Stimulated activated naive CD4-positive, alpha-beta T cell treated with Interleukin-2 at 50 U/mL for 16 hours (primary cell): Measurements from ENCODE around the gene PNMA8C.
A peak's percentile ranks its signal among the peaks of the same experiment; 100 is the strongest.
"Not testable (repeated sequence)": the region's sequence is repeated elsewhere in the genome, so short reads cannot be mapped to it uniquely, and the experiment has no call there.

Source experiments
- DNase-seq: peaks from one replicate; lab custom pipeline; 2025; lab: John Stamatoyannopoulos, UW

PNMA8C gene

DNA sequence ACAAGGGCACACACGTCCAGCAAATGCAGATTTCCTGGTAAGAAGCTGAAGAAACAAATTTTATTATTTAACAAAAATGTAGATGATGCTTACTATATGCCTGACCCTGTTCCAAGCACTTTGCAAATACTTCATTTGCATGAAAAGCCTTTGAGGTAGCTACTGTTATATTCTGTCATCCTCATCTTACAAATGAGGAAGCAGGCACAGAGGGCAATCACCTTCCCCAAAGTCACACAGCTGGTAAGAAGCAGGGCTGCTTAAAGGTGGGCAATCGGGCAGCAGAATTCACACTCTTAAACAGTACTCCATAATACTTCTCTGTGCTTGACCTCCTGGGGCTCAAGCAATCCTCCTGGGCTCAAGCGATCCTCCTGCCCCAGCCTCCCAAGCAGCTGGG, 18.3 kb upstream of the PNMA8C start:
- DNase-seq = no peak

GRCh38 chr19:46446021-46446420, 17.3 kb upstream of the PNMA8C start:
- no peak for DNase-seq

- no peak for DNase-seq
Measured at GRCh38 chr19:46442808-46443450, 14.2 kb upstream of the PNMA8C start.

GRCh38 chr19:46441866-46442265, 13.1 kb upstream of the PNMA8C start:
- DNase-seq = no peak

DNA sequence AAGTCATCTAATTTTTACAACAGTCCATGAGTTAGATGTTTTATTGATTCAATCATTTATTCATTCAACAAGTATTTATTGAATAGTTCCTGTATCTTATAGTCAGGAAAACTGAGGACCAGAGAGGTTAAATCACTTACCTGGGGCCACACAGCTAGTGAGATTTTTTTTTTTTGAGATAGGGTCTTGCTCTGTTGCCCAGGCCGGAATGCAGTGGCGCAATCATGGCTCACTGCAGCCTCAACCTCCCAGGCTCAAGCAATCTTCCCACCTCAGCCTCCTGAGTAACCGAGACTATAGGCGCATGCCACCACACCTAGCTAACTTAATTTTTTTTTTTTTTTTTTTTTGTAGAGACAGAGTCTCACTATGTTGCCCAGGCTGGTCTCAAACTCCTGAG, 7.0 kb upstream of the PNMA8C start:
- DNase-seq = not testable (repeated sequence)

- no peak for DNase-seq
Measured at GRCh38 chr19:46435009-46435408, 6.3 kb upstream of the PNMA8C start.

DNA sequence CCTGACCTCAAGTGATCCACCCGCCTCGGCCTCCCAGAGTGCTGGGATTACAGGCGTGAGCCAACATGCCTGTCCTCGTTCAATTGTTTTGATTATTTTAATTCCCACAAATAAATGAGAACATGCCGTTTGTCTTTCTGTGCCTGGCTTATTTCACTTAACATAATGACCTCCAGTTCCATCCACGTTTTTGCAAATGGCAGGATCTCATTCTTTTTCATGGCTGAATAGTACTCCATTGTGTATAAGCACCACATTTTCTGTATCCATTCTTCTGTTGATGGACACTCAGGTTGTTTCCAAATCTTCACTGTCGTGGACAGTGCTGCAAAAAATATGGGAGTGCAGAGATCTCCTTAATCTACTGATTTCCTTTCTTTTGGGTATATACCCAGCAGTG, 4.7 kb upstream of the PNMA8C start:
- not testable (repeated sequence) for DNase-seq

- no peak for DNase-seq
Measured at GRCh38 chr19:46431824-46432223, 3.1 kb upstream of the PNMA8C start.

- DNase-seq = no peak
Measured at GRCh38 chr19:46429999-46430398, 1.3 kb upstream of the PNMA8C start.

DNA sequence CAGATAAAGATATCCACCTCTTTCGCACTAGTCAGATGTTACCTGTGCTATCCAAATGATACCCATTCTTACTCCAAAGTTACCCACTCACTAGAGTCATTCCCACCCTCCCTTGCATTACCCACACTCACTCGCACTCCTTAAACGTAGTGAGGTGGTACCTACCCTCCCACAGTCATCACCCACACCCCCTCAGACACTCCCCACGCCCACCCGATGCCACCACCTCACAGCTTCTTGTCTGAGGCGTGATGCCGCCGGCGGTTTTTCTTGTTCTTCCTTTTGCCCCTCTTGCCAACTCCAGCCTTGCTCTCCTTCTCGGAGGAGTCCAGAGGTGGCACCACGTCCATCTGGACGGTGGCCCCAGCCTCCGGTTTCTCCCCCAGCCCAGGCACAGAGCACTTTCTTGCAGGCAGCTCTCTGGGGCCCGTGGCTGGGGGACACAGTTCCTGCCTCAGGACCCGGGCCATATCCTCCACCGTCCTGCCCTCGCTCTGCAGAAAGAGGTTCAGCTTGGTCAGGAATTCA, 1.2 kb downstream of the PNMA8C start:
- DNase-seq = no peak

DNA sequence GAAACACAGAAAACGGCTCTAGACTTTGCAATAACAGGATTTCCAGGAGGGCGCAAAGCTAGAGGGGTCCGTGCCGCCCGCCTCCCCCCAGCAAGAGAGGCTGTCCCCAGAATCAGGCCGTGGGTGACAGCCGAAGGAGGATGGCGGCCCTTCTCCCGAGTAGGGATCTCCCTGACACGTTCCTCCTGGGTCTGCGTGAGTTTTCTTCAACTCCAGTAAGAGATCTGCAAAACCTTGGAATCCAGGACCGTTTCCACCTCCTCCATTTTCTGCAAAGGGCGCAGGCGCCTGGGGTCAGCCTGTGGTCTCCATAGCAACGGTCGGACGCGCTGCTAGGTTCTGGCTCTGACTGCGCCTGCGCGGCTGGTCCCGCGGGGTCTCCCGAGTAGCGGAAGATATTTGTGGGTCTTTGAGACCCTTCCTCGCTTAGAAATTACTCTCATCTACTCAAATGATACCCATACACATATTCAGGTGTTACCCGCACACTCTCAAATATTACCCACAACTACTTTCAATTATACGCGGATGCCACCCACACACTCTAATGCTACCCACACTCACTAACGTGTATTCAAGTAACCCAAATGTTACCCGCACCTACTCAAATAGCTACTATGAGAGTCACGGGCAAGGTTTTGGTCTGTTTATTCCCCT, 2.1 kb downstream of the PNMA8C start:
- DNase-seq = peak; percentile 26

DNA sequence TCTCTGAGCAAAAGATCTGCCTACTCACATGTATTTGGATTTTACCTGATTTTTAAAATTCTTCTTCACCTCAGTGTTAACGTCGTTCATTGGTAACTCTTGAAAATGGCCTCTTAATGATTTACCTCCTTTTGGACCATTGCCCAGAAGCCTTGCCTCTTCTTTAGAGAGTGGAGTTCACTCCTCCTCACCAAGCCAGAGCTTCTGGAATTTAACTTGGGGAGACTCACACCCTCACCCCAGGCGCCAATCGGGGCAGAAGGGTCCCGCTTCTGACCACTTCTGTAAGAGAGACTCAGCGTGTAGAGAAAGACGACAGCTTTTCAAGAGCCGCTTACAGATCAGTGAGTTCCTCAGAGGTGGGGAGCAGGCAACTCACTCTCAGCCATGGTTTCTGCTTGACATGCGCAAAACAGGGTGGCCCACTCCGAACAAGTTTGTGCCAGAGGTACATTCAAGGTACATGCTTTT, 2.7 kb downstream of the PNMA8C start:
- no peak for DNase-seq

- no peak for DNase-seq
Measured at GRCh38 chr19:46423188-46423587, 5.5 kb downstream of the PNMA8C start.

GRCh38 chr19:46422344-46422743, 6.4 kb downstream of the PNMA8C start:
- DNase-seq = no peak

DNA sequence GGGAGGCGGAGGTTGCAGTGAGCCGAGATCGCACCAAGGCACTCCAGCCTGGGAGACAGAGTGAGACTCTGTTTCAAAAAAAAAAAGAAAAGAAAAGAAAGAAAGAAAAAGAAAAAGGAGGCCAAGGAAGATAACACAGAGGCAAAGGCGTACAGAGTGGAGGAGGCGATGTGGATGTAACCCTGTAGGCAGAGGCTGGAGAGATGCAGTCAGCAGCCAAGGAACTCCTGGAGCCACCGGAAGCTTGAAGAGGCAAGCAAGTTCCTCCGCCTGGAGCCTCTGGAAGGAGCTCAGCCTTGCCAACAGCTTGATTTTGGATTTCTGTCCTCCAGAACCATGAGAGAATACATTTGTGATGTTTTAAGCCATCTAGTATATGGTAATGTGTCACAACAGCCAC, 8.7 kb downstream of the PNMA8C start:
- no peak for DNase-seq

DNA sequence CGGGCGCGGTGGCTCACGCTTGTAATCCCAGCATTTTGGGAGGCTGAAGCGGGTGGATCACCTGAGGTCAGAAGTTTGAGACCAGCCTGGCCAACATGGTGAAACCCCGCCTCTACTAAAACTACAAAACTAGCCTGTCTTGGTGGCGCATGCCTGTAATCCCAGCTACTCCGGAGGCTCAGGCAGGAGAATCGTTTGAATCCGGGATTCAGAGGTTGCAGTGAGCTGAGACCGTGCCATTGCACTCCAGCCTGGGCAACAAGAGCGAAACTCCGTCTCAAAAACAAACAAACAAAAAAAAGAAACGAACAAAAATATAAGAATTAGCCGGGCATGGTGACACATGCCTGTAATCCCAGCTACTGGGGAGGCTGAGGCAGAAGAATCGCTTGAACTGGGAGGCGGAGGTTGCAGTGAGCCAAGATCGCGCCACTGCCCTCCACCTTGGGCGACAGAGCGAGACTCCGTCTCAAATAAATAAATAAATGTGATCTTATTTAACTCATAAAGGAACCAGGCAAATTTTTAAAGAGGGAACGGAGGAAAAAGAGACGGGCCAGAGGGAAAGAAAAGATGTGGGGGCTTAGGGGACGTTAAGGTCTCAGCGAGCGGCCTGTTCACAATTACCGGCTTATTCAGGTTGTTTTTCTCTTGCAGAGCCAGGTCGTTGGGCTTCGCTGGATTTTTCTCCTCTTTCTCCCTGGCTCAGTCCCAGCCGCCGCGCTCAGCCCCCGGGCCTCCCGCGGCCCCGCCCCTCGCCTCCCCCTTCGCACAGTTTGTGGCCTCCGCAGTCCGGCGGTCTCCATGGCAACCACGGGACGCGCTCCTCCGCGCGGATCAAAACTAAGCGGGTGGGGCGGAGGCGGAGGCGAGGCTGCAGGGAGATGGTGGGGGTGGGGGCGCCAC, 12.7 kb downstream of the PNMA8C start:
- not testable (repeated sequence) for DNase-seq

GRCh38 chr19:46414899-46415298, 13.8 kb downstream of the PNMA8C start:
- DNase-seq = not testable (repeated sequence)

DNA sequence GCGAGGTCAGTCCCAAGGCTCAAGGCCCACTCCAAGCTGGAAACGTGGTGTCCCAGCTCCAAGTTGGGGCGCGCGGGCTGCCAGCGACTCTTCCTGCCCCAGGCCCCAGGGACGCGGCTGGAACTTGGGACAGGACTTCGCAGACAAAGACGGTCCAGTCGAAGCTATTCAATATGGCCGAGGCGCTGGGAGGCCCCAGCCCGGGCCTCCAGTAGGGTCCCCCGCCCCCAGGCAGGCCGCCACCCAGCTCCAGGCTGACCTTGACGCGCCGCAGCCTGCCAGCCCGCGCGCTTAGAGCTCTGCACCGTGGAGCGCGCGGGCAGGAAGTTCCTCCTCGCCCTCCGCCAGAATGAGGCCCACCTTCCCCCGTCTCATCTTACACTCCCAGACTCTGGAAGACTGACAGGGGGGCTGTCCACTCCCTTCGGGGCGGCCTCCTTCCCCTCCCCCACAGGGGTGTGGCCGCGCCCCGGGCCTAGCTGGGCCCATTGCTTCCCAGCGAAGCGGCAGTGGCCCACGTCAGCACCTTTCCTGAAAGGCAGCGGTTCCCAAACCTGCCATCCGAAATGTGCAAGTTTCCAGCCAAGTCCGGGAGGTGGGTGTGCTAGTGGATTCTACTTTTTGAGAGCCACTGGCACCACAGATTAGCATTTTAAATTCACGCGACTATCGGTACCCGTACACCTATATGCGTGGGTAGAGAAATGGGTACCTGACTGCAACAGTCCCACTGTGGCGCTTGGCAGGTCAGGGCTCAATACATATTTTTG, 15.3 kb downstream of the PNMA8C start, which contains the start of gene CCDC8:
CCDC8 (minus strand) TSS at position 303 of the 770 bp plus-strand sequence. CDS start 754 bp downstream, outside the sequence.
- no peak for DNase-seq

- no peak for DNase-seq
Measured at GRCh38 chr19:46412650-46413261, 16.0 kb downstream of the PNMA8C start.

GRCh38 chr19:46411925-46412649, 16.6 kb downstream of the PNMA8C start:
- DNase-seq = no peak
